Keratinocyte (primary cell): Measurements from ENCODE around the gene RPL27A. TPM values are rescaled to one million over a fixed set of nuclear protein-coding genes. Genes with fewer than 3 reads are reported as not detected.

Experiments used
- DNase-seq: peaks from one replicate; pipeline ENCODE4 v3.0.0-alpha.2; 2011; ENCODE audit warnings: low read depth, missing footprints, low spot score
- FAIRE-seq: peaks from 2 replicates; lab custom pipeline; 2011; peaks lifted over from hg19 to GRCh38; lab: Jason Lieb, UNC
- H2AFZ ChIP-seq: 2 replicates; pipeline ENCODE4 v1.6.0; 2012; ENCODE audit warnings: low read length, control low read depth, inconsistent platforms; ENCODE audit not compliant: control insufficient read depth
- H3K27ac ChIP-seq: 2 replicates; pipeline ENCODE4 v1.5.1; 2011; ENCODE audit warnings: low read length; ENCODE audit not compliant: control insufficient read depth, insufficient read depth
- H3K27me3 ChIP-seq: 3 replicates; pipeline ENCODE4 v1.6.0; 2011; ENCODE audit warnings: low read length; ENCODE audit not compliant: control insufficient read depth, insufficient read depth; ENCODE audit errors: extremely low read depth
- H3K36me3 ChIP-seq, 2 experiments: 2 replicates in 1 of 2; 3 replicates in 1 of 2; pipeline ENCODE4 v1.5.1; 2011; ENCODE audit warnings: low read length in 2 of 2, mild to moderate bottlenecking in 1 of 2; ENCODE audit not compliant: control insufficient read depth in 2 of 2, insufficient read depth in 2 of 2; ENCODE audit errors: extremely low read depth in 1 of 2
- H3K4me1 ChIP-seq: 3 replicates; pipeline ENCODE4 v1.5.1; 2011; ENCODE audit warnings: low read length; ENCODE audit not compliant: control insufficient read depth, insufficient read depth; ENCODE audit errors: extremely low read depth
- H3K4me2 ChIP-seq: 3 replicates; pipeline ENCODE4 v1.6.0; 2011; ENCODE audit warnings: low read depth, low read length; ENCODE audit not compliant: control insufficient read depth, insufficient read depth; ENCODE audit errors: extremely low read depth
- H3K4me3 ChIP-seq, 3 experiments: fragments of 200-600 bp in 1 of 3; sonication (generic) in 1 of 3; 2 replicates in 2 of 3; 3 replicates in 1 of 3; pipeline ENCODE4 v1.5.1; 2011 to 2016; ENCODE audit warnings: low read length in 3 of 3, mild to moderate bottlenecking in 3 of 3, control low read depth in 2 of 3, inconsistent platforms in 1 of 3, low read depth in 1 of 3, mixed read lengths in 1 of 3, mixed run types in 1 of 3, moderate library complexity in 1 of 3; ENCODE audit not compliant: control insufficient read depth in 2 of 3, insufficient read depth in 2 of 3; ENCODE audit errors: extremely low read depth in 1 of 3
- H3K79me2 ChIP-seq: 2 replicates; pipeline ENCODE4 v1.6.0; 2012; ENCODE audit warnings: low read length; ENCODE audit not compliant: control insufficient read depth, insufficient read depth
- H3K9ac ChIP-seq: 3 replicates; pipeline ENCODE4 v1.6.0; 2011; ENCODE audit warnings: low read length; ENCODE audit not compliant: control insufficient read depth, insufficient read depth; ENCODE audit errors: extremely low read depth
- H3K9me1 ChIP-seq: 3 replicates; pipeline ENCODE4 v1.6.0; 2011; ENCODE audit warnings: low read length; ENCODE audit not compliant: control insufficient read depth, insufficient read depth; ENCODE audit errors: extremely low read depth
- H3K9me3 ChIP-seq: 2 replicates; pipeline ENCODE4 v1.5.1; 2012; ENCODE audit warnings: low read depth, low read length; ENCODE audit not compliant: control insufficient read depth
- H4K20me1 ChIP-seq: 3 replicates; pipeline ENCODE4 v1.6.0; 2011; ENCODE audit warnings: low read length; ENCODE audit not compliant: control insufficient read depth, insufficient read depth; ENCODE audit errors: extremely low read depth
- EZH2 ChIP-seq: IDR thresholded peaks from one replicate; pipeline ENCODE4 v1.6.1; 2012; ENCODE audit warnings: inconsistent platforms, mild to moderate bottlenecking, low read length, moderate library complexity
- dilution Hi-C: fragments of 300-500 bp; cut with MboI; formaldehyde crosslinking; loops from one replicate; pipeline ENCODE4 v1.7.0; 2020; ENCODE audit warnings: low sequenced_read_pairs; ENCODE audit not compliant: extremely low pct_ligation_motif_present
- polyA plus RNA-seq, 5 experiments: library from polyadenylated mRNA; depleted of rRNA in 3 of 5; stranded (reverse) in 3 of 5; stranded (forward) in 1 of 5; unstranded in 1 of 5; fragments of >200 nt; gene quantifications; 1 replicate in 1 of 5; 2 replicates in 3 of 5; 3 replicates in 1 of 5; pipeline versions ENCODE4 v1.2.1 to v1.2.3, GENCODE V29; 2011 to 2012; ENCODE audit warnings: missing spikeins in 2 of 5, low read depth in 1 of 5, low replicate concordance in 1 of 5
- TF ChIP-seq, protein P1 (sequence below), 3 experiments: IDR thresholded peaks in 1 of 3; conservative IDR thresholded peaks in 1 of 3; optimal IDR thresholded peaks in 1 of 3; 2 replicates in 2 of 3; 3 replicates in 1 of 3; pipeline versions ENCODE3 to v1.5.1; 2011; ENCODE audit warnings: low read length in 3 of 3, mild to moderate bottlenecking in 3 of 3, moderate library complexity in 2 of 3, control low read depth in 1 of 3, inconsistent platforms in 1 of 3; ENCODE audit not compliant: insufficient read depth in 2 of 3; ENCODE audit errors: extremely low read depth in 1 of 3

RPL27A gene
- polyA plus RNA-seq, 1 donor (not counting 4 experiments of a cell fraction or from before 2014, with no cell fraction given): 1,483 TPM

DNA sequence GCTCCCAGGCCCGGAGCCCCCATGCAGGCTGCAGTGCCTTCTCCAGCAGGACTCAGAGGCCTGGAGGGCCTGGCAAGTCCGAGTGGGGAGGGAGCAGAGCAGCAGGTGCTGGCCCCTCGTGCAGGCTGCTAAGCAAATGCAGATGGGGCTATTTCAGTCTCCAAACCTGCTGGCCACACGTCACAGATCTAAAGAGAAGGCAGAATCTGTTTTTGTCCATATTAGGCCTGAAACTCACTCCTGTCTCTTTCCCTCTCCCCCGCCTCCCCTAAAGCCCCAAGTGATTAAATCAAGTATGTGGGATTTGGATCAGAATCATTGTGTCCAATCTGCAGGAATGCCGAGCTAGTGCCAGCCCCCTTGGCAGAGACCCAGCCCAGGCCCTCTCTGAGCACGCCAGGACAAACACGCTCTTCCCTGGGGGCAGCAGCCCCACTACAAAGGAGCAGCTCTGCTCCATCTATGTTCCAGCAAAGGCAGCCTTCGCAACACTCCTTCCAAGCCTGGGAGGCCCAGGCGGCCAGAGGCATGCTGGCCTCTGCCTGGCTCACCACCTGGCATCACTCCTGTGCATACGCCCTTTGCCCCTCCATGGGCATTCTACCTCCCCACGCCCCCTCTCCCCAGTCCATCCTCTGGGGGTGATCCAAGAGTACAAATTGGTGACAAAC is 26.5 kb downstream of the RPL27A start:
- Histone ChIP-seq H3K9me1 (no peaks in the 10 kb centered on the region), H3K4me3 (no peak overlapping the region), H3K4me1 (no peaks in the 10 kb centered on the region), H2AFZ (no peak overlapping the region), H3K9me3 (no peaks in the 10 kb centered on the region), H4K20me1 (no peaks in the 10 kb centered on the region), H3K4me2 (no peak overlapping the region), H3K27ac (no peak overlapping the region), H3K79me2 (no peaks in the 10 kb centered on the region), H3K9ac (no peak overlapping the region), H3K36me3 (peaks cover 35 to 37% of the 10 kb centered on the region in 2 experiments), H3K27me3 (no peaks in the 10 kb centered on the region)
- TF ChIP-seq, protein P1, sequence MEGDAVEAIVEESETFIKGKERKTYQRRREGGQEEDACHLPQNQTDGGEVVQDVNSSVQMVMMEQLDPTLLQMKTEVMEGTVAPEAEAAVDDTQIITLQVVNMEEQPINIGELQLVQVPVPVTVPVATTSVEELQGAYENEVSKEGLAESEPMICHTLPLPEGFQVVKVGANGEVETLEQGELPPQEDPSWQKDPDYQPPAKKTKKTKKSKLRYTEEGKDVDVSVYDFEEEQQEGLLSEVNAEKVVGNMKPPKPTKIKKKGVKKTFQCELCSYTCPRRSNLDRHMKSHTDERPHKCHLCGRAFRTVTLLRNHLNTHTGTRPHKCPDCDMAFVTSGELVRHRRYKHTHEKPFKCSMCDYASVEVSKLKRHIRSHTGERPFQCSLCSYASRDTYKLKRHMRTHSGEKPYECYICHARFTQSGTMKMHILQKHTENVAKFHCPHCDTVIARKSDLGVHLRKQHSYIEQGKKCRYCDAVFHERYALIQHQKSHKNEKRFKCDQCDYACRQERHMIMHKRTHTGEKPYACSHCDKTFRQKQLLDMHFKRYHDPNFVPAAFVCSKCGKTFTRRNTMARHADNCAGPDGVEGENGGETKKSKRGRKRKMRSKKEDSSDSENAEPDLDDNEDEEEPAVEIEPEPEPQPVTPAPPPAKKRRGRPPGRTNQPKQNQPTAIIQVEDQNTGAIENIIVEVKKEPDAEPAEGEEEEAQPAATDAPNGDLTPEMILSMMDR (optimal IDR thresholded peaks at IDR 0.05 in 1 of 3, IDR thresholded peaks at IDR 0.05 in 1 of 3, conservative IDR thresholded peaks at IDR 0.05 in 1 of 3; ENCODE audit: extremely low read depth in 1 of 3, insufficient read depth in 2 of 3, low read length in 3 of 3): no peak
- no peak for TF ChIP-seq EZH2
- FAIRE-seq: no peak
- dilution Hi-C loops: no loop called here
- DNase-seq: no peak

DNA sequence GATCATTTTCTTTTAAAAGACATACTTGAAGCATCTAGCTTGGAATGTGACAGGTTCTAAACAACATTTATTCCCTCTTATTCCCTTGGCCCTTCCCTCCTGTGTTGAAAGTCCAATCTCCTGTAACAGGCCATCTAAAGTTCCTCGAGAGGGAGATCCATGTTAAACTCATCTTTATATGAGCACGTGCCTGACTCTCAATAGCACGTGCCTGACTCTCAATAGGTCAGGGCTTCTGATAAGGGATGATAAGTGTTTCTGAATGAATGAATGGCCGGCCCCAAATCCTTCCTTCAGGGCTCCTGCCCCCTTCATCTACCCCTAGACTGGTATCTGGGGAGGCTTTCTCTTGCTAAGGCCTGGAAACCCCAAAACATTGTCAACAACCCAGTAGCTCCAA is 27.2 kb downstream of the RPL27A start:
- Histone ChIP-seq H3K27ac (no peak overlapping the region), H3K27me3 (no peaks in the 10 kb centered on the region), H3K79me2 (no peaks in the 10 kb centered on the region), H3K9me3 (no peaks in the 10 kb centered on the region), H3K4me1 (no peaks in the 10 kb centered on the region), H2AFZ (no peak overlapping the region), H3K4me3 (no peak overlapping the region), H3K36me3 (peaks cover 41 to 42% of the 10 kb centered on the region in 2 experiments), H3K9ac (no peak overlapping the region), H3K4me2 (no peak overlapping the region), H3K9me1 (peaks cover 3% of the 10 kb centered on the region), H4K20me1 (no peaks in the 10 kb centered on the region)
- dilution Hi-C loops: no loop called here
- DNase-seq (no peak), FAIRE-seq (no peak)
- TF ChIP-seq, protein P1 (optimal IDR thresholded peaks at IDR 0.05 in 1 of 3, IDR thresholded peaks at IDR 0.05 in 1 of 3, conservative IDR thresholded peaks at IDR 0.05 in 1 of 3; ENCODE audit: extremely low read depth in 1 of 3, insufficient read depth in 2 of 3, low read length in 3 of 3): no peak
- TF ChIP-seq EZH2: no peak
